OCI-LY7 (cell line): ENCODE data around the gene NAA16. TPM values are rescaled to one million over a fixed set of nuclear protein-coding genes. Genes with fewer than 3 reads are reported as not detected.
"Not testable (repeated sequence)": the region's sequence is repeated elsewhere in the genome, so short reads cannot be mapped to it uniquely, and the experiment has no call there.

Source experiments
- BruUV-seq: library from RNA; stranded (reverse); fragments of 400-500 nt; replicated peaks from 2 replicates; lab custom pipeline; 2021; lab: Mats Ljungman, UMichigan
- CTCF ChIA-PET: fragments of 300-600 bp; sonication (Branson Sonifier 250); formaldehyde crosslinking; loops from one replicate; lab custom pipeline; 2022; ENCODE audit warnings: antibody characterized with exemption; ENCODE audit not compliant: unreplicated experiment; lab: Charles Lee
- POLR2A ChIA-PET: fragments of 300-600 bp; sonication (Branson Sonifier 250); formaldehyde crosslinking; loops from one replicate; lab custom pipeline; 2022; ENCODE audit warnings: antibody characterized with exemption; lab: Charles Lee
- DNase-seq: peaks from one replicate; pipeline ENCODE4 v3.0.0-alpha.2; 2015; ENCODE audit warnings: low spot score
- H2AFZ ChIP-seq: fragments of 200-600 bp; sonication (generic), shearing (Covaris generic); 2 replicates; pipeline ENCODE4 v1.6.1; 2014; ENCODE audit warnings: mild to moderate bottlenecking, antibody characterized with exemption, low read length, moderate library complexity
- H3K27ac ChIP-seq: fragments of 200-600 bp; sonication (generic); 2 replicates; pipeline ENCODE4 v1.5.1; 2014; ENCODE audit warnings: mixed run types, low read depth, mild to moderate bottlenecking, moderate library complexity, low read length, inconsistent platforms; ENCODE audit not compliant: poor library complexity, severe bottlenecking
- H3K36me3 ChIP-seq: fragments of 200-600 bp; sonication (generic); 2 replicates; pipeline ENCODE4 v1.6.1; 2014; ENCODE audit warnings: mild to moderate bottlenecking, antibody characterized with exemption, low read length, moderate library complexity, mixed read lengths; ENCODE audit not compliant: insufficient read depth
- H3K4me1 ChIP-seq: fragments of 200-600 bp; sonication (generic); 2 replicates; pipeline ENCODE4 v1.5.1; 2014; ENCODE audit warnings: mild to moderate bottlenecking, low read length; ENCODE audit not compliant: insufficient read depth, poor library complexity, severe bottlenecking
- H3K4me2 ChIP-seq: fragments of 200-600 bp; sonication (generic); 2 replicates; pipeline ENCODE4 v1.6.1; 2014; ENCODE audit warnings: mild to moderate bottlenecking, low read length
- H3K4me3 ChIP-seq: fragments of 200-600 bp; sonication (generic); 2 replicates; pipeline ENCODE4 v1.5.1; 2014; ENCODE audit warnings: mild to moderate bottlenecking, low read depth, low read length; ENCODE audit not compliant: poor library complexity, severe bottlenecking
- H3K79me2 ChIP-seq: fragments of 200-600 bp; sonication (generic); 2 replicates; pipeline ENCODE4 v1.6.1; 2016; ENCODE audit warnings: low read depth, mild to moderate bottlenecking, low read length, moderate library complexity, mixed read lengths; ENCODE audit not compliant: insufficient read depth
- H3K9me2 ChIP-seq: fragments of 200-600 bp; sonication (generic); 2 replicates; pipeline ENCODE4 v1.6.1; 2016; ENCODE audit warnings: mild to moderate bottlenecking, low read length, mixed read lengths; ENCODE audit not compliant: insufficient read depth
- H3K9me3 ChIP-seq: fragments of 200-600 bp; sonication (generic); 2 replicates; pipeline ENCODE4 v1.6.1; 2014; ENCODE audit warnings: mild to moderate bottlenecking, mixed run types, low read length, mixed read lengths
- H4K20me1 ChIP-seq: fragments of 200-600 bp; sonication (generic); 2 replicates; pipeline ENCODE4 v1.6.1; 2014; ENCODE audit warnings: mild to moderate bottlenecking, antibody characterized with exemption, low read length, moderate library complexity, mixed read lengths; ENCODE audit not compliant: insufficient read depth
- CTCF ChIP-seq: fragments of 200-600 bp; sonication (generic); conservative IDR thresholded peaks from 2 replicates; pipeline ENCODE4 v1.5.1; 2014; ENCODE audit warnings: mild to moderate bottlenecking, antibody characterized with exemption, low read length, moderate library complexity, mixed read lengths
- EZH2phosphoT487 ChIP-seq: fragments of 200-600 bp; sonication (generic); IDR thresholded peaks from 2 replicates; pipeline ENCODE4 v1.6.1; 2018; ENCODE audit warnings: low read depth, borderline replicate concordance, mild to moderate bottlenecking, mixed run types, antibody characterized with exemption, low read length, moderate library complexity, mixed read lengths
- intact Hi-C: fragments of 100-400 bp; cut with micrococcal nuclease; formaldehyde crosslinking; loops from one replicate; pipeline ENCODE4 v1.10.0; 2022; ENCODE audit not compliant: unreplicated experiment
- total RNA-seq, 2 experiments: library from RNA; depleted of rRNA in 1 of 2; stranded (reverse); fragments of >200 nt in 1 of 2; shearing (Covaris generic) in 1 of 2; gene quantifications; 2 replicates each; pipeline ENCODE4 v1.2.3, GENCODE V29; 2014 to 2022

NAA16 gene
- total RNA-seq, 2 experiments from 2014 or later: 22.4 to 45.9 TPM

GRCh38 chr13:41420146-41420545 lies 109.1 kb downstream of the NAA16 start:
- no peak overlapping the region for H3K4me3 ChIP-seq
- POLR2A ChIA-PET: interaction anchor here (0.6 to 1.3 kb wide), 9 partner anchors 14 to 248 kb away, joined by 3 to 7 read pairs (median 4); no protein-coding TSS in a partner anchor
- DNase-seq: no peak

GRCh38 chr13:41421330-41421729 lies 110.3 kb downstream of the NAA16 start:
- CTCF ChIA-PET, BruUV-seq: not testable (repeated sequence)
- POLR2A ChIA-PET: interaction anchor here (1.0 kb wide), 1 partner anchor 157 kb away, joined by 3 read pairs; no protein-coding TSS in a partner anchor

More at GRCh38 chr13:41420146-41420545, 109.1 kb downstream of the NAA16 start:
- Histone ChIP-seq H4K20me1 (no peaks in the 10 kb centered on the region), H2AFZ (no peak overlapping the region), H3K36me3 (no peaks in the 10 kb centered on the region), H3K27ac (no peak overlapping the region), H3K4me2 (no peak overlapping the region), H3K4me1 (no peaks in the 10 kb centered on the region), H3K9me2 (no peaks in the 10 kb centered on the region), H3K79me2 (no peaks in the 10 kb centered on the region), H3K9me3 (no peaks in the 10 kb centered on the region)
- intact Hi-C loops: no loop called here
- CTCF ChIA-PET: no interaction called here
- TF ChIP-seq CTCF (no peak), EZH2phosphoT487 (no peak)
- BruUV-seq: no TSS peak

GRCh38 chr13:41421983-41422382 lies 110.9 kb downstream of the NAA16 start:
- H3K4me1 ChIP-seq, H3K27ac ChIP-seq, H3K4me2 ChIP-seq, H3K9me3 ChIP-seq, H3K79me2 ChIP-seq, H4K20me1 ChIP-seq, H2AFZ ChIP-seq, CTCF ChIA-PET, BruUV-seq, H3K4me3 ChIP-seq, DNase-seq, intact Hi-C loops, H3K9me2 ChIP-seq, H3K36me3 ChIP-seq, POLR2A ChIA-PET: not testable (repeated sequence)

More at GRCh38 chr13:41421330-41421729, 110.3 kb downstream of the NAA16 start:
- H3K4me3 ChIP-seq, DNase-seq, H4K20me1 ChIP-seq, H3K27ac ChIP-seq, H3K79me2 ChIP-seq, H3K36me3 ChIP-seq, H3K9me3 ChIP-seq, H3K9me2 ChIP-seq, H2AFZ ChIP-seq, H3K4me2 ChIP-seq, intact Hi-C loops, H3K4me1 ChIP-seq: not testable (repeated sequence)

- DNase-seq, H3K79me2 ChIP-seq, H3K4me2 ChIP-seq, H3K9me3 ChIP-seq, POLR2A ChIA-PET, H4K20me1 ChIP-seq, H2AFZ ChIP-seq, H3K9me2 ChIP-seq, BruUV-seq, H3K27ac ChIP-seq, H3K4me3 ChIP-seq, CTCF ChIA-PET, intact Hi-C loops, H3K36me3 ChIP-seq, H3K4me1 ChIP-seq: not testable (repeated sequence)
Observed at GRCh38 chr13:41423259-41423658, 112.2 kb downstream of the NAA16 start.

- POLR2A ChIA-PET, H3K36me3 ChIP-seq, H3K27ac ChIP-seq, intact Hi-C loops, H3K9me2 ChIP-seq, H3K4me3 ChIP-seq, H3K4me2 ChIP-seq, CTCF ChIA-PET, BruUV-seq, H3K9me3 ChIP-seq, H3K79me2 ChIP-seq, H3K4me1 ChIP-seq, H2AFZ ChIP-seq, H4K20me1 ChIP-seq, DNase-seq: not testable (repeated sequence)
Observed at GRCh38 chr13:41424675-41425074, 113.6 kb downstream of the NAA16 start.
